HG03097 (cell line): ENCODE data around the gene TPSD1.
"Not testable (repeated sequence)": the region's sequence is repeated elsewhere in the genome, so short reads cannot be mapped to it uniquely, and the experiment has no call there.

ENCODE experiments used
- ATAC-seq: cut with Tn5 transposase; IDR thresholded peaks from one replicate; pipeline ENCODE4 v1.9.1; 2021; ENCODE audit not compliant: unreplicated experiment, low FRiP score

Gene TPSD1

DNA sequence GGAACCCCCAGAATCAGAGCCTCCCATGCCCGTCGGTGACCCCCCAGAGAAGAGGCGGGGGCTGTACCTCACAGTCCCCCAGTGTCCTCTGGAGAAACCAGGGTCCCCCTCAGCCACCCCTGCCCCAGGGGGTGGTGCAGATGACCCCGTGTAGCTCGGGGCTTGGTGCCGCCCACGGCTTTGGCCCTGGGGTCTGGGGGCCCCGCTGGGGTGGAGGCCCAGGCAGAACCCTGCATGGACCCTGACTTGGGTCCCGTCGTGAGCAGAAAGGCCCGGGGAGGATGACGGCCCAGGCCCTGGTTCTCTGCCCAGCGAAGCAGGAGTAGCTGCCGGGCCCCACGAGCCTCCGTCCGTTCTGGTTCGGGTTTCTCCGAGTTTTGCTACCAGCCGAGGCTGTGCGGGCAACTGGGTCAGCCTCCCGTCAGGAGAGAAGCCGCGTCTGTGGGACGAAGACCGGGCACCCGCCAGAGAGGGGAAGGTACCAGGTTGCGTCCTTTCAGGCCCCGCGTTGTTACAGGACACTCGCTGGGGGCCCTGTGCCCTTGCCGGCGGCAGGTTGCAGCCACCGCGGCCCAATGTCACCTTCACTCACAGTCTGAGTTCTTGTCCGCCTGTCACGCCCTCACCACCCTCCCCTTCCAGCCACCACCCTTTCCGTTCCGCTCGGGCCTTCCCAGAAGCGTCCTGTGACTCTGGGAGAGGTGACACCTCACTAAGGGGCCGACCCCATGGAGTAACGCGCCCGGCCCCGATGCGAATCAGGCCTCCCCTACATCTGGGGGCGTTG, 34.8 kb upstream of the TPSD1 start:
- ATAC-seq: no peak

DNA sequence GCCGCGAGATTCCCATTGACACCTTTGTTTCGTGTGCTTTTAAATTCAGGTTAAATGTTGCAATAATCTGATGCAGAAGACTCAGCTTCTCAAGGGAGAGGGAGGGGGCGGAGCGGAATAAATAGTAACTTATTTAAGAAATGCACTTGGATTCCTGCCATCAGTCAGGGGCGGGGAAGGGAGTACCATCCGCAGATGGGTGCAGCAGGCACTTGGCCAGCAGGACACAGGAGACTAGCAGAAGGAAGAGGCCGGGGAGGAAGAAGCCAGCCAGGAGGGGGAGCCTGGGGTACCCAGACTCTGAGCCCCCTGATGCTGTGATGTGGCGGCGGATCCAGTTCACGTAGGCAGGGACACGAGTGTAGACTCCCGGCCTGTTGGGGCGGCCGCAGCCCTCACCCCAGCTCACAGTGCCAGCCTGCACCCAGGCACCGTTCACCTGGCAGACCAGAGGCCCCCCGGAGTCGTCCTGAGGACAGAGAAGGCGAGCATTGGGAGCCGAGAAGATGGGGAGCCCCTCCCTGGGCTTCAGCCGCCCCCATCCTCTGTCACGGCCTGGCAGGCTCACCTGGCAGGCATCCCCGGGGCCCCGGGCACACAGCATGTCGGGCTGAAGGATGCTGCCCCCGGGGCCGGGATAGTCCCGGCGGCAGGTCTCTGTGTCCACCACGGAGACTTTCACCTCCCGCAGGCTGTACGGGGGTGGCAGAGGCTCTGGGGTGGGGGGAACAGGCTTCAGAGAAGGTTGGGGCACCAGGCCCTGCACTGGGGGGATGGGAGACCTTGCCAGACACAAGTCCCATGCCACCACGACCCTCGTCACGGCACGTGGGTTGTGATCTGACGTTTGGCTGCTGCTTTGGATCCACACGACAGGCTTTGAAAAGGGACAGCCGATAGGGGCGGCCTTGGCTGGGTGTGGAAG, 34.0 kb upstream of the TPSD1 start:
- ATAC-seq: no peak

DNA sequence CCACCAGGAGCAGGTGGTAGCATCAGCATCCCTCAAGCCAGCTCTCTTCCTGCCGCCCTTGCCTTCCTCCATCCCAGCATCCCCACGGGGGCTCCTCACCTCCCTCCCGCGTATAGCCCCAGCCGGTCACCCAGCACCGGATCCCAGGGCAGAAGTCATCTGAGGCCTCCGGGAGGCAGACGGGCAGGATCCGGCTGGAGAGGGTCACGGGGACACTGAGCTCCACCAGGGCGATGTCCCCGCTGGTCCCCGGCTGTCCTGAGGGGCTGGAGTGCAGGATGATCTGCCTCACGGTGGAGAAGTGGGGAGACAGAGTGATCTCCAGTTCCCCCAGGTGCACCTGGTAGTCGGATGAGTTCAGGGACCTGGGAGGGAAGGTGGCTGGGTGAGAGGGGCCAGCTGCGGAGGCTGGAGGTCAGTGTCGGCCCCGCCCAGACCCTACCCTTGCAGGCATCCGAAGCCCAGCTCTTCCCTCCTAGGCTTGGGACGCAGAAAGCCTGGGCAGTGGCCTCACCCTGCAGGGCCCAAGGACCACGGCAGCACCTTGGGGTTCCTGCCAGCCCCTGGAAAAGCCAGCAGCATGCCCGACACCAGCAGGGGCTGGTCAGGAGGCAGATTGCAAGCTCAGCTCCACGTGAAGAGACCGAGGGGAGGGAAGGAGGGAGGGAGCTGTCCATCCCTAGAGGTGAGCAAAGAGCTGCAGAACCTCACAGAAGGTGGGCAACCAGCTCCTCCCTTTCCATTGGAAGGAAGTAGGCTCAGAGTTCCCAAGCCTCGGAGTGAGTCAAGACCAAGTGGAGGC, 33.1 kb upstream of the TPSD1 start:
- ATAC-seq: no peak

DNA sequence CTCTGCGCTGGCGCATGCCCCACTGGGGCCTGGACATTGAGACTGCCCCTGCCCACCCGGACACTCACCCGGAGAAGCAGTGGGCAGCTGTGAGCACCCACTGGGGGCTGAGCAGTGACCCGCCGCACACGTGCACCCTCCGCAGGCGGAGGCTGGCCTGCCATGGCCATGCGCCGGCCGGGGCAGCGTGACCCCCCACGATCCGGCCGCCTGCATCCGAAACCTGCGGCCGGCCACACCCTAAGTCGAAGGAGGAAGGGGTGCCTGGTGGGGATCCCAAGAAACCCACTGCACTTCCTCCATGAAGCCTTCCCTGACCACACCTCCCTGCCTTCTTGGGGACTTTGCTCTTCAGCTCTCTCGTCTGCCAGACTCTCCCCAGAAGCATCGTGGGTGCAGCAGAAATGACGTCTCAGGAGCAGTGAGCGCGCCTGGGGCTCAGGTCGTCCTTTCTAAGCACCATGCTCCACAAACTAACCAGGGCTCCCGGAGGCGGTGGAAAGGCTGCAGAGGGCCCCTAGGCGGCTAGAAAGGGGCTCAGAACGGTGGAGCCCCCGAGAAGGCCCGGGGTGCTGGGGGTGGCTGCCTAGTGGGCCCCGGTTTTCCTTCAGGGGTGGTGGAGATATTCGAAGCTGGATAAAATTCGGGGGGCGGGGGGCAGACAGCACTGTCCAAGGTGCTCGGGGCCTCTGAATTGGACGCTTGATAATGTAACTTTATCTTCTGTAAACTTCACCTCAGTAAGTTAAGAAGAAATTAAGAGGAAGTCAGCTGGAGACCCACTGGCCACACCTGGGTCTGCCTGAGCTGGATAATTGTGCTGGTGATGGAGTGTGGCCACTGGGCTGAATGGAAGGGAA, 32.3 kb upstream of the TPSD1 start:
- no peak for ATAC-seq

DNA sequence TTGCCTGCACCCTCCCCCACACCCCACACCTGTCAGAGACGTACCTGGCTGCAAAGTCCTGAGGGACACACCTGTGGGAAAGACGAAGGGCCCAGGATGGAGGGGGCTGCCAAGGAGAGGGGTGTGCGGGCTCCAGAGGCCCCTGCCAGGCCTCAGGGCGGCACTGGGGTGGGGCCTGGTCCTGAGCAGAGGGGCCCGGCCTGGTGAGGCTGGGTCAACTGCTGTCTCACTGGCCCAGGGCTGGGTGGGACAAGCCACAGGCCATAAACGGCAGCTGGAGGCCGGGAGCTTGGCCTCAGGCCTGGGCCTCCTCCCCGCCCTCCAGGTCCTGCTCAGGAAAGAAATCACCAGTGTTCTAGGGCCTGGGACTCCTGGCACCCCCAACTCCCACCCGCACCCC, 31.3 kb upstream of the TPSD1 start:
- no peak for ATAC-seq

DNA sequence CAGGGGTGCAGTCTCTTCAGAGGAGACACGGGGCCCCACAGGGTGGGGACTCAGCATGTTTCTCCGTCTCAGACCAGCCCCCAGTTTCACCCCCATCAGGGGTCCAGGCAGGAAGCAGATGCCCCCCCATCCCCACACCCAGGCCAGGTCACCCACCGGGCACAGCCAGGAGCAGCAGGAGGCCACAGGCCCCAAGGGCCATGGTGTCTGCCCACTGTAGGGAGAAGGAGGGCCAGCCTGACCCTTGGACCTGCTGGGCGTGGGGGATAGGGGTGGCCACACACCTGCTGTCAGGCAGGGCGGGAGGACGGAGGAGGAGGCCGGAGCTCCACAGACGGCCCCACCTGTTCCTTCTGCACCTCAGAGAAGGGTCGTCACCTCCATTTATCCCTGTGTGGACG, 30.8 kb upstream of the TPSD1 start, which contains the start of gene TPSG1:
Gene TPSG1 (minus strand): TSS at position 218 of the 401 bp plus-strand sequence. CDS start 16 bp downstream, at position 202.
- ATAC-seq: no peak

DNA sequence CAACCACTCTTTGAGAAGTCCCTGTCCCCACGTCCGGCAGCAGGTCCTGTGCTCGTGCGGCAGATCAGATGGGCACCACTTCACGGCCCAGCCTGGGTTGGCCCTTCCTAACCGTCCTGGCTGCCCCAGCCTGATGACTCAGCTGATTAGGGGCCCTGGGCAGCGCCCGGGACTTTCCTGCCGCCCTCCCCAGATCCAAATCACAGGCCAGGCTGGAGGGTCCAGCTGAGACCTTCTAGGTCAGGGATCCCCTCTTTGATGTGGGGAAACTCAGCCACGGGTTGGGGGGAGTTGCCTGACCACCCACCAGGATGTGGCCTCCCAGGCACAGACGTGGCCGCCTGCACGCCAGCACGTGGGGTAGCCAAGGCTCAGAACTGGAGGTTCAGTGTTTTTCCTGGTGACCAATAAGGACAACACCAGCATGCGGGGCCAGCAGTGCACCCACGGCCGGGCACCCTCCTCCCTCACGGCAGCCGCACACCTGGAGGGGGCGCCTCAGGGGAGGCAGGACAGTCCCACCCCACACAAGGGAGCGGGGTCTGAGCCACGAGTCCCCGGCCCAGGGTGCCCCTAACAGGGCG, 30.0 kb upstream of the TPSD1 start:
- not testable (repeated sequence) for ATAC-seq

DNA sequence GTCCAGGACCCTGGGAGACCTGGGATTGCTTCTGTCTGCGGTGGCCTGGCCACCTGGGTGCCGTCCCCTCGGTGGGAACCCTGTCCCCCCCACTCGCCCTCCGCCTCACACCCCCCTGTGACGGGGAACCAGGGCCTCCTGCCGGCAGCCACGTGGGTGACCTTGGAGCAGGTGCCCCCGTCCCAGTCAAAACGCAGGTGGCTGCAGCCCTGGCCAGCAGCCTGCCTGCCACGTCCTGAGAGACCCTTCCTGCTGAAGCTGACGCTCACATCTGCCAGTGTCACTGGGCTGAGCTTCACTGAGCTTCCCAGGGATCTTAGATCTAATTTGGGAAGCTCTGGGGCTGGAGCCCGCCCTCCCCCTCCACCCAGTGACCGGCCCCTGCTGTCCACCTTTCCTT, 29.2 kb upstream of the TPSD1 start:
- not testable (repeated sequence) for ATAC-seq

DNA sequence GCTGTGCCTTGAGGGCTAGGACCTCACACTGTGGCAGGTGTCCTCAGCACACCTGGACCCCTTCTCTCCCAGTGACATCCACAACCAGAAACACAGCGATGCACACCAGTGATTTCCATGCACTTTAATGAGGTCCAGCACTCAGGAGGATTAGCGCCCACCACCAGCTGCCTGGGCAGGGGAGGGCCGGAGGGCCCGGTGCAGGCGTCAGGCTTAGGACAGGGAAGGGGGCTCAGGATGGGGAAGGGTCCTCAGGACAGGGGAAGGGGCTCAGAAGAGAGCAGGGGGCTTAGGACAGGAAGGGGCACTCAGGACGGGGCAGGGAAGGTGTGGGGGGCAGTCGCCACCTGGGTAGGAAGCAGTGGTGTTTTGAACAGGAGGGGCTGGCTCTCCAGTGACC, 27.6 kb upstream of the TPSD1 start:
- ATAC-seq: not testable (repeated sequence)

DNA sequence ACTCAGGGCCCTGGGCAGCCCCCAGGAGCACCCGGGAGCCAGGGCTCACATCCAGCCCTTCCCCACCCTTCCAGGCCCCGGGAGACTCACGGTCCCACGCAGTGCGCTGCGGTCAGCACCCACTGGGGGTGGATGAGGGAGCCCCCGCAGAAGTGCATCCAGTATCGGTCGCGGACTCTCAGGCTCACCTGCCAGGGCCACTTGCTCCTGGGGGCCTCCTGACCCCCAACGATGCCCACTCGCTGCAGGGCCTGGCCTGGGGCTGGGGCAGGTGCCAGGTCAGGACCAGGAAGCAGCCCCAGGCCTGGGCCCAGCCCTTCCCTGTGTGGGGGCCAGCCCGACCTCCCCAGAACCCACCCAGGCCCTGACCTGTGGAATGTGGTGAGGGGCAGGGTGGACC, 26.4 kb upstream of the TPSD1 start:
- ATAC-seq: not testable (repeated sequence)

DNA sequence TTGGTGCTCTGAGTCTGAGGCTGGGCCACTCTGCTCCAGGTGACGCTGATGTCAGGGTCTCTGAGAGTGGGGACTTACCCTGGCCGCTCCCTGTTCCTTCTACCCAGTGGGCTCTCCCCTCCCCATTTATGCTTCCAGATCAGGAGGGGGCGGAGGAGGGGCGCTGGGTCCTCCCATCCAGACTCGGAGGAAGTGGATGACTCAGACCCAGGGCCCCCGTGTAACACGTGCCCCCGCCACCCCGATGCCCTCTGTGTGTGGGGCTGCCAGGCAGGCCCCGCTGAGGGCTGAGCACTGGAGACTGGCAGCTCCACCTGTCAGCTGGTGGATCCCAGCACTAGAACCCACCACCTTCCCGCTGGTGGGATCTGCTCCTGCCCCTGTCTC, 25.8 kb upstream of the TPSD1 start, which contains the start of gene TPSB2:
Gene TPSB2 (minus strand): TSS at position 101 of the 387 bp plus-strand sequence. CDS start 233 bp downstream, outside the sequence.
- not testable (repeated sequence) for ATAC-seq

DNA sequence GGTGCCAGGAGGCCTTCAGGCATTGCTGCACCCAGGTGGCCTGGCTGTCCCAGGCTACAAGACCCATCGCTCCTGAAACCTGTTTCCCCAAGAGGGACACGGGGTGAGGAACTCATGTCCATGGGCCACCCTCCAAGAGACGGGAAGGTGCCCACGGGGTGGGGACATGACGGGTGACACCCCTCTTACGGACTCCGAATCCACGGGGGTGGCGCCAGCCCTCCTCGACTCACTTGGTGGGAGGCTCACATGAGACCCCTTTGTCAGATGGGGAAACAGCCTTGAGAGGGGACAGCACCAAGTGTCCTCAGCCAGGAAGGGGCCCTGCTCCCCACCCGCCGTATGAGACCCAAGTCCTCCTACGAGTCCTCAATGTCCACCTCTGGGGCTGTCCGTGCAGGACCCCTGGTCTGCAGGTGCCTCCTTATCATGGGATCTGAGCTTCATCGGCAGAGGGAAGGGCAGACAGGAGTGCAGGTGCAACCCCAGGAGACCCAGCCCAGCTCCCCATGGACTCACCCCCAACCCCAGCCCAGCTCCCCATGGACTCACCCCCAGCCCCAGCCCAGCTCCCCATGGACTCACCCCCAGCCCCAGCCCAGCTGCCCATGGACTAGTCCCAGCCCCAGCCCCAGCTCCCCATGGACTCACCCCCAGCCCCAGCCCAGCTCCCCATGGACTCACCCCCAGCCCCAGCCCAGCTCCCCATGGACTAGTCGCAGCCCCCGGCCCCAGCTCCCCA, 25.2 kb upstream of the TPSD1 start:
- not testable (repeated sequence) for ATAC-seq

DNA sequence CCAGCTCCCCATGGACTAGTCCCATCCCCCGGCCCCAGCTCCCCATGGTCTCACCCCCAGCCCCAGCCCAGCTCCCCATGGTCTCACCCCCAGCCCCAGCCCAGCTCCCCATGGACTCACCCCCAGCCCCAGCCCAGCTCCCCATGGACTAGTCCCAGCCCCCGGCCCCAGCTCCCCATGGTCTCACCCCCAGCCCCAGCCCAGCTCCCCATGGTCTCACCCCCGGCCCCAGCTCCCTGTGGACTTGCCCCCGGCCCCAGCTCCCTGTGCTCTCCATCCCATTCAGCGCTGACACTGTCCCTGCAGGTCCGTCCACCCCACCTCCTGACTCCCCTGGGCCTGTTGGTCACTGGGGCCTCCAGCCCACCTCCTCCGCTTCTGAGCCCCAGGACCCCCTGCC, 24.6 kb upstream of the TPSD1 start:
- ATAC-seq: not testable (repeated sequence)

DNA sequence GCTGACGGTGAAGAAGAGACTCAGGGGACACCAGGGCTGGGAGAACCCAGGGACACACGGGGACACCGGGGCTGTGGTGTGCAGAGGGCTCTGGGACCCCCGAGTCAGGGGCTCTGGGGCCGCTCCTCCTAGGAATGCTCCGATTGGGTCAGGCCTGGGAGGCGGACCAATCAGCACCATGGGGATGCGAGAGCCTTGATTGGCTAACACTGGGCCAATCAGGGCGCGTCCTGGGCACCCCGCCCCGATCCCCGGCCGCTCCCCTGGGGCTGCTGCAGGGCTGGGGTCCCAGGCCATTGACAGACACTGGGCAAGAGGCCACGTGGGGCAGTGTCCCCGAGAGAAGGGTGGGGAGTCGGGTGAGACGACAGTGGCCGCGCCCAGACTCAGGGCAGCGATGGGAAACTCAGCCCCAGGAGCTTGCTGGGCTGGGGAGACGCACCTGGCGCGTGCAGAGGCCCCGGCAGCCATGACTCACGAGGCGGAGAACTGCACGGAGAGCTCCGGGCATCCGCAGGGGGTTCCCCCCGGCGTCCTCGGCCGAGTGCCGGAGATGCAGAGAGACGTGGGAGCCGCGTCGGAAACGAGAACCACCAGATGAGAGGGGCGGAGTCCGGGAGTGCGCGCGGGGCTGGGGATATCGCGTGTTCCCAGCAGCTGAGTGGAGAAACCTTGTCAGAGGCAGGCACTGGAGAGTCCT, 23.7 kb upstream of the TPSD1 start:
- not testable (repeated sequence) for ATAC-seq

DNA sequence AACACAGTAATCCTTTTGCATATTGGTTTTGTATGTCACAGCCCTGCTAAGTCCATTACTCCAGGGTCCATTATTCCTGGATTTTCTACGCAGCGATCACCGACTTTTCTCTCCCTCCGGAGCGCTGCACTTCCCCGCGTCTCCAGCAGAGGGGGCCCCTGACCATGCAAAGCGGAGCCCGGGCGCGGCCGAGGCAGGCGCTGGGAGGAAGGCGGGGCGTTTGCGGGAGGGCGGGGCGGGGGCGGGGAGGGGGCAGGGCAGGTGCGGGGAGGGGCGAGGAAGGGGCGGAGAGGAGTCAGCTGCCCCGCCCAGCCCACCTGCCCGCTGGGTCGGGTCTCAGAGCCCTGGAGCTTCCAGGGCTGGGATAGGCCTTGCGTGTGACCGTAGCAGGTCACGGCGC, 19.2 kb upstream of the TPSD1 start:
- not testable (repeated sequence) for ATAC-seq

DNA sequence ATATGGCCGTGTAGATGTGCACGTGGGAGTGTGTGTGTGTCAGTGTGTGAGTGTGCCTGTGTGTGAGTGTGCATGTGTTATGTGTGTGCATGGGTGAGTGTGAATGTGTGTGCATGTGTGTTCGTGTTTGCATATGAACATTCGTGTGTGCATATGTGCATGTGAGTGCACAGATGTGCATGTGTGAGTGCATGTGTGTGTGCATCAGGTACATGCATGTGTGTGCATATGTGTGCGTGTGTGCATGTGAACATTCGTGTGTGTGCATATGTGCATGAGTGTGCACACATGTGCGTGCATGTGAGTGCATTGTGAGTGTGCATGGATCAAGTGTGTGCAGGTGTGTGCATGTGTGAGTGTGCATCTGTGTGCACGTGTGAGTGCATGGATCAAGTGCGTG, 17.9 kb upstream of the TPSD1 start:
- ATAC-seq: no peak

DNA sequence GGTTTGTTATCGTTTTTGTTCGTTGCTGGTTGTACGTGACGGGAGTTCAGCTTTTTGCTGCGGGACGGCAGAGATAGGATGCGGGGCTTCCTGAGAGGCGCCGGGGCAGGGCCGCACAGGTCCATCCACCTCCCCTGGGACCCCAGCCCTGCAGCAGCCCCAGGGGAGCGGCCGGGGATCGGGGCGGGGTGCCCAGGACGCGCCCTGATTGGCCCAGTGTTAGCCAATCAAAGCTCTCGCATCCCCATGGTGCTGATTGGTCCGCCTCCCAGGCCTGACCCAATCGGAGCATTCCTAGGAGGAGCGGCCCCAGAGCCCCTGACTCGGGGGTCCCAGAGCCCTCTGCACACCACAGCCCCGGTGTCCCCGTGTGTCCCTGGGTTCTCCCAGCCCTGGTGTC, 17.0 kb upstream of the TPSD1 start:
- ATAC-seq: not testable (repeated sequence)

DNA sequence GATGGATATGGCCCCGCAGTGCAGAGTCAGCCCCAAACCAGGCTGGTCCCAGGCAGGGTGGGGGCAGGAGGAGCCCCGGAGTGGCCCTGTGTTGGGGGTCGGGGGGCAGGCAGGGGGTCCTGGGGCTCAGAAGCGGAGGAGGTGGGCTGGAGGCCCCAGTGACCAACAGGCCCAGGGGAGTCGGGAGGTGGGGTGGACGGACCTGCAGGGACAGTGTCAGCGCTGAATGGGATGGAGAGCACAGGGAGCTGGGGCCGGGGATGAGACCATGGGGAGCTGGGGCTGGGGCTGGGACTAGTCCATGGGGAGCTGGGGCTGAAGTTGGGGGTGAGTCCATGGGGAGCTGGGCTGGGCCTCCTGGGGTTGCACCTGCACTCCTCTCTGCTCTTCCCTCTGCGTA, 16.3 kb upstream of the TPSD1 start:
- ATAC-seq: not testable (repeated sequence)
